CD14-positive monocyte (primary cell): Measurements from ENCODE around the gene SPON1. TPM values are rescaled to one million over a fixed set of nuclear protein-coding genes. Genes with fewer than 3 reads are reported as not detected.

Source experiments
- DNase-seq, 3 donors: peaks; one replicate each; pipeline ENCODE4 v3.0.0-alpha.2; 2011 to 2022
- H2AFZ ChIP-seq: 2 replicates; pipeline ENCODE4 v1.6.0; 2012; ENCODE audit warnings: mild to moderate bottlenecking, low read depth, low read length, inconsistent platforms; ENCODE audit not compliant: insufficient read depth, poor library complexity, severe bottlenecking
- H3K27ac ChIP-seq, 2 donors: 1 replicate in 1 of 2; 2 replicates in 1 of 2; pipeline ENCODE4 v1.5.1; 2012 to 2013; ENCODE audit warnings: low read length in 2 of 2, control low read depth in 1 of 2, inconsistent platforms in 1 of 2, low read depth in 1 of 2, mild to moderate bottlenecking in 1 of 2
- H3K27me3 ChIP-seq, 2 donors: one replicate each; pipeline versions ENCODE4 v1.6.0 to v1.6.1; 2011 to 2013; ENCODE audit warnings: low read length in 2 of 2; ENCODE audit not compliant: control insufficient read depth in 2 of 2, insufficient read depth in 2 of 2
- H3K36me3 ChIP-seq, 2 donors: replicated peaks in 1 of 2; 1 replicate in 1 of 2; 2 replicates in 1 of 2; pipeline versions ENCODE4 v1.5.1 to v1.6.1; 2012 to 2013; ENCODE audit warnings: low read length in 2 of 2, control low read depth in 1 of 2, inconsistent platforms in 1 of 2, mild to moderate bottlenecking in 1 of 2; ENCODE audit not compliant: insufficient read depth in 2 of 2, control insufficient read depth in 1 of 2
- H3K4me1 ChIP-seq, 2 donors: 1 replicate in 1 of 2; 2 replicates in 1 of 2; pipeline versions ENCODE4 v1.5.1 to v1.6.1; 2012 to 2013; ENCODE audit warnings: low read length in 2 of 2, control low read depth in 1 of 2, inconsistent platforms in 1 of 2, mild to moderate bottlenecking in 1 of 2, moderate library complexity in 1 of 2; ENCODE audit not compliant: insufficient read depth in 2 of 2, control insufficient read depth in 1 of 2
- H3K4me2 ChIP-seq: replicated peaks from 2 replicates; pipeline ENCODE3; 2012; ENCODE audit warnings: low read length, moderate library complexity, mild to moderate bottlenecking; ENCODE audit not compliant: poor library complexity, severe bottlenecking; ENCODE audit errors: extremely low read depth
- H3K4me3 ChIP-seq, 3 experiments: fragments of 200-600 bp in 1 of 3; sonication (generic) in 1 of 3; replicated peaks in 1 of 3; 1 replicate in 2 of 3; 2 replicates in 1 of 3; pipeline ENCODE4 v1.5.1; 2011 to 2013; ENCODE audit warnings: low read length in 3 of 3, mild to moderate bottlenecking in 3 of 3, control low read depth in 2 of 3, low read depth in 2 of 3, inconsistent platforms in 1 of 3, moderate library complexity in 1 of 3
- H3K79me2 ChIP-seq: 2 replicates; pipeline ENCODE4 v1.6.0; 2012; ENCODE audit warnings: mild to moderate bottlenecking, control low read depth, inconsistent platforms, low read length, moderate library complexity; ENCODE audit not compliant: insufficient read depth
- H3K9ac ChIP-seq: 2 replicates; pipeline ENCODE4 v1.6.0; 2017; ENCODE audit warnings: low read length, mild to moderate bottlenecking; ENCODE audit not compliant: insufficient read depth, poor library complexity, severe bottlenecking
- H3K9me3 ChIP-seq, 2 donors: replicated peaks in 1 of 2; 1 replicate in 1 of 2; 2 replicates in 1 of 2; pipeline versions ENCODE4 v1.5.1 to v1.6.1; 2012 to 2013; ENCODE audit warnings: low read length in 2 of 2, control low read depth in 1 of 2; ENCODE audit not compliant: control insufficient read depth in 1 of 2, insufficient read depth in 1 of 2
- H4K20me1 ChIP-seq: 2 replicates; pipeline ENCODE4 v1.6.0; 2012; ENCODE audit warnings: mild to moderate bottlenecking, low read length, control low read depth, moderate library complexity; ENCODE audit not compliant: insufficient read depth
- H3K27ac Mint-ChIP-seq, 7 donors: one replicate each; pipeline ENCODE4 v1.8.0; 2020; ENCODE audit warnings: mild to moderate bottlenecking in 7 of 7, mixed read lengths in 7 of 7, moderate library complexity in 6 of 7, inconsistent platforms in 2 of 7
- H3K27me3 Mint-ChIP-seq, 3 donors: one replicate each; pipeline ENCODE4 v1.8.0; 2021 to 2022; ENCODE audit warnings: low read depth in 3 of 3, mild to moderate bottlenecking in 3 of 3, mixed read lengths in 3 of 3, moderate library complexity in 3 of 3, inconsistent platforms in 1 of 3
- H3K36me3 Mint-ChIP-seq, 2 donors: one replicate each; pipeline ENCODE4 v1.8.0; 2020; ENCODE audit warnings: mixed read lengths in 2 of 2, inconsistent platforms in 1 of 2, mild to moderate bottlenecking in 1 of 2
- H3K4me1 Mint-ChIP-seq: one replicate; pipeline ENCODE4 v1.8.0; 2020; ENCODE audit warnings: mild to moderate bottlenecking, mixed read lengths
- H3K4me3 Mint-ChIP-seq, 2 donors: one replicate each; pipeline ENCODE4 v1.8.0; 2020; ENCODE audit warnings: mild to moderate bottlenecking in 2 of 2, mixed read lengths in 2 of 2, moderate library complexity in 1 of 2
- H3K9me3 Mint-ChIP-seq, 7 donors: one replicate each; pipeline ENCODE4 v1.8.0; 2020 to 2022; ENCODE audit warnings: mixed read lengths in 7 of 7, mild to moderate bottlenecking in 6 of 7, moderate library complexity in 6 of 7, inconsistent platforms in 2 of 7
- whole genome bisulfite sequencing: methylation state at CpG from one replicate; pipeline ENCODE4 v1.1.5; 2013; ENCODE audit warnings: missing lambda C conversion rate; ENCODE audit not compliant: insufficient coverage; 5-methylcytosine and 5-hydroxymethylcytosine counted together
- intact Hi-C, 2 donors: fragments of 100-400 bp; cut with micrococcal nuclease; formaldehyde crosslinking; loops; one replicate each; pipeline versions ENCODE4 v1.15.0 to v1.15.1; 2023
- polyA plus RNA-seq, 3 donors: library from polyadenylated mRNA; depleted of rRNA in 1 of 3; unstranded in 2 of 3; stranded (reverse) in 1 of 3; fragments of 300-500 nt in 2 of 3; fragments of >200 nt in 1 of 3; fragmentation: Illumina TruSeq in 2 of 3; gene quantifications; 1 replicate in 2 of 3; 2 replicates in 1 of 3; pipeline ENCODE4 v1.2.3, GENCODE V29; 2012 to 2021
- TF ChIP-seq, protein P1 (sequence below): fragments of 200-600 bp; IDR thresholded peaks from one replicate; pipeline ENCODE4 v1.8.0; 2022; ENCODE audit warnings: antibody characterized with exemption, mild to moderate bottlenecking

The SPON1 gene
- polyA plus RNA-seq, 3 donors, result not detected

DNA sequence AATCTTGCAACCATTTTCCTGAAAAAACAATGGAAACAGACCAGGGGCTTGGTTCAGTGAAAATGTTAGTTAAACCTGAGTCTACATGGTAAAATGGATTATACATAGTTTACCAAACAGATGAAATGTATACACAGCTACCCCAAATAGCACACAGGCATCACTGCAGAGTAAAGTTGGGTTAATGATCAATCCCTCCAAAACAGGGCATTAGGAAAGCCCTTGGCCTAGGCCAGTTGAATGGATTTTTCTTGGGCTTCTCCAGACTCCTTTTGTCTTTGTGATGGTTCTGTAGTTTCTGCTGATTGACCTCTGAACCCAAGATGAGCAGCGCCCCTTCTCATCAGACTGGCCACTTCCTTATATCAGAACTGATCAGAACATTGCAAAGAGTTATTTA, 222.9 kb downstream of the SPON1 start:
- Histone ChIP-seq H3K27ac (no peak overlapping the region), H3K27me3 (no peaks in the 10 kb centered on the region), H3K9ac (no peak overlapping the region), H2AFZ (no peak overlapping the region), H3K9me3 (no peaks in the 10 kb centered on the region), H3K4me1 (peaks cover 6 to 7% of the 10 kb centered on the region in 2 donors), H3K79me2 (no peaks in the 10 kb centered on the region), H4K20me1 (no peaks in the 10 kb centered on the region), H3K4me3 (no peak overlapping the region), H3K36me3 (no peaks in the 10 kb centered on the region), H3K4me2 (no peak overlapping the region)
- Mint-ChIP-seq H3K4me3 (no peak overlapping the region), H3K4me1 (peaks cover 12% of the 10 kb centered on the region), H3K9me3 (peaks cover 0 to 3% (median 2%) of the 10 kb centered on the region in 7 donors), H3K27me3 (peaks cover 1 to 3% (median 2%) of the 10 kb centered on the region in 3 donors), H3K36me3 (no peaks in the 10 kb centered on the region), H3K27ac (no peak overlapping the region)
- intact Hi-C loops, result no loop called here
- WGBS, result no CpG with 5 or more reads among the region's 1 CpG
- TF ChIP-seq, protein P1, sequence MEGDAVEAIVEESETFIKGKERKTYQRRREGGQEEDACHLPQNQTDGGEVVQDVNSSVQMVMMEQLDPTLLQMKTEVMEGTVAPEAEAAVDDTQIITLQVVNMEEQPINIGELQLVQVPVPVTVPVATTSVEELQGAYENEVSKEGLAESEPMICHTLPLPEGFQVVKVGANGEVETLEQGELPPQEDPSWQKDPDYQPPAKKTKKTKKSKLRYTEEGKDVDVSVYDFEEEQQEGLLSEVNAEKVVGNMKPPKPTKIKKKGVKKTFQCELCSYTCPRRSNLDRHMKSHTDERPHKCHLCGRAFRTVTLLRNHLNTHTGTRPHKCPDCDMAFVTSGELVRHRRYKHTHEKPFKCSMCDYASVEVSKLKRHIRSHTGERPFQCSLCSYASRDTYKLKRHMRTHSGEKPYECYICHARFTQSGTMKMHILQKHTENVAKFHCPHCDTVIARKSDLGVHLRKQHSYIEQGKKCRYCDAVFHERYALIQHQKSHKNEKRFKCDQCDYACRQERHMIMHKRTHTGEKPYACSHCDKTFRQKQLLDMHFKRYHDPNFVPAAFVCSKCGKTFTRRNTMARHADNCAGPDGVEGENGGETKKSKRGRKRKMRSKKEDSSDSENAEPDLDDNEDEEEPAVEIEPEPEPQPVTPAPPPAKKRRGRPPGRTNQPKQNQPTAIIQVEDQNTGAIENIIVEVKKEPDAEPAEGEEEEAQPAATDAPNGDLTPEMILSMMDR, result no peak
- DNase-seq, result no peak

DNA sequence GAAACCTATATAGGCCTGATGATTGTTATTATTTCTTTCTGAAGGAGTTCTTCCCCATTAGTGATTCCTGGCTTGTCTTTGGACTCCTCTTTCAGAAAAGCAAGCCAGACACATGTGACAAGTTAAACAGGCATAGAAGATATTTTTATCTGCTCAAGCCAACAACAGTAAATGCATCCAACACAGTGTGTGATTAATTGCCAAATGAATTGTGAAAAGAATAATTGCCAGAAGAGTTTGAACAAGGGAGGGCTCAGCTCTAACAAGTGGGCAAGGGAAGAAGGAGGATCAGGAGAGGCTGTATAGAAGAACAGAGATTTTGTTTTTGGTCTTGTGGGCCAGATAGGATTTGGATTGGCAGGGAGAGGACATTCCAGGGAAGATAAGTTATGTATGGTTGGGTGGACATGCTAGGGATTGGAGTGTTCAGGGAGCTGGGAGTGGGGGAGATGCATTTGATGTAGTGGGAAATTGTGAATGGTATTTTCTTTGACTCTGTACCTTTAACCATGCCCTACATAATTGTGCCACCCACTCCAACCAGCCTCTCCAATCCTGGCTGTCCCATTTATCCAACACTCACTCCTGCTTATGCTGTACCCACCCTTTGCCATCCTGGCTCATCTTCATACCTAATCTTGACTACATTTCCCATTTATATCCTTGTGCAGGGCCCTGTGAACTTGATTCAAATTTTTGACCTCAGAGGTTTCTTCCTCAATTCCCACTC, 223.7 kb downstream of the SPON1 start:
- H3K27ac Mint-ChIP-seq, result no peak overlapping the region
- no peak overlapping the region for H3K4me2 ChIP-seq
- no peak for DNase-seq
- H2AFZ ChIP-seq, result no peak overlapping the region
- H3K4me1 Mint-ChIP-seq, result peaks cover 10% of the 10 kb centered on the region
- H3K27ac ChIP-seq, result no peak overlapping the region
- intact Hi-C loops, result no loop called here
- H3K9me3 Mint-ChIP-seq, result peaks cover 0 to 4% (median 3%) of the 10 kb centered on the region in 7 donors
- H3K4me3 Mint-ChIP-seq, result no peak overlapping the region
- TF ChIP-seq, protein P1, result no peak
- H3K9me3 ChIP-seq, result no peaks in the 10 kb centered on the region
- H3K27me3 ChIP-seq, result no peaks in the 10 kb centered on the region
- H3K36me3 Mint-ChIP-seq, result no peaks in the 10 kb centered on the region
- no peak overlapping the region for H3K9ac ChIP-seq
- no peaks in the 10 kb centered on the region for H3K79me2 ChIP-seq
- H3K36me3 ChIP-seq, result no peaks in the 10 kb centered on the region
- peaks cover 6 to 7% of the 10 kb centered on the region in 2 donors for H3K4me1 ChIP-seq
- H4K20me1 ChIP-seq, result no peaks in the 10 kb centered on the region
- peaks cover 1 to 5% (median 2%) of the 10 kb centered on the region in 3 donors for H3K27me3 Mint-ChIP-seq
- H3K4me3 ChIP-seq, result no peak overlapping the region
